ENCODE results near the gene CNPPD1. TPM values are rescaled to one million over a fixed set of nuclear protein-coding genes. Genes with fewer than 3 reads are reported as not detected.

Gene CNPPD1
- polyA plus RNA-seq, 2 of the 4 experiments (the other 2 are of a cell fraction), result 22.4 to 27.6 TPM

GRCh38 chr2:219175928-219176817 is 552 bp downstream of the CNPPD1 start:
- peak overlapping the region; percentile 84 for H3K4me2 ChIP-seq
- H3K27ac ChIP-seq, result peak overlapping the region; percentile 83 to 96
- FAIRE-seq (no peak), ATAC-seq (peak; percentile 54 to 66), DNase-seq (ENCODE audit: low read depth in 1 of 2, low spot score in 1 of 2) (peak; percentile 33 to 34)
- H3K4me3 ChIP-seq, result peak overlapping the region; percentile 84
- no peaks in the 10 kb centered on the region for H3K9me3 ChIP-seq
- ChIA-PET CTCF (interaction anchor here (0.7 to 10.6 kb wide), 15 partner anchors 11 to 212 kb away, joined by 3 to 177 read pairs (median 5); partner anchors contain the start of genes ABCB6, DNAJB2 and NHEJ1), POLR2A (interaction anchor here (0.7 to 2.5 kb wide), 11 partner anchors 16 to 354 kb away, joined by 3 to 15 read pairs (median 4); partner anchors contain the start of genes ABCB6, DNAJB2, TUBA4A and ZFAND2B)
- H3K4me1 ChIP-seq, result peaks cover 15% of the 10 kb centered on the region
- no peak for TF ChIP-seq POLR2AphosphoS2 (conservative IDR thresholded peaks at IDR 0.05; ENCODE audit: low read length)
- TF ChIP-seq MAZ (IDR thresholded peaks at IDR 0.05; ENCODE audit: borderline replicate concordance, low read depth, low read length), result no peak
- no peak for TF ChIP-seq CBX2 (IDR thresholded peaks at IDR 0.05; ENCODE audit: borderline replicate concordance, low read depth)
- TF ChIP-seq HOXB5 (CRISPR knock-in tag; IDR thresholded peaks at IDR 0.05), result no peak
- no peak for TF ChIP-seq ESRRA (IDR thresholded peaks at IDR 0.05; ENCODE audit: borderline replicate concordance, low read length)
- no peak for TF ChIP-seq MAX (IDR thresholded peaks at IDR 0.05)
- TF ChIP-seq EHF (CRISPR knock-in tag; IDR thresholded peaks at IDR 0.05), result no peak
- TF ChIP-seq SMC3 (IDR thresholded peaks at IDR 0.05), result no peak
- no peak for TF ChIP-seq ZNF302 (CRISPR knock-in tag; IDR thresholded peaks at IDR 0.05)
- TF ChIP-seq KDM1A (IDR thresholded peaks at IDR 0.05; ENCODE audit: low read depth), result no peak
- no peak for TF ChIP-seq EHMT2 (IDR thresholded peaks at IDR 0.05; ENCODE audit: low read depth)
- no peak for TF ChIP-seq MAFK (IDR thresholded peaks at IDR 0.05; ENCODE audit: partially characterized antibody)
- TF ChIP-seq KDM5A (IDR thresholded peaks at IDR 0.05), result no peak
- TF ChIP-seq, protein P1, sequence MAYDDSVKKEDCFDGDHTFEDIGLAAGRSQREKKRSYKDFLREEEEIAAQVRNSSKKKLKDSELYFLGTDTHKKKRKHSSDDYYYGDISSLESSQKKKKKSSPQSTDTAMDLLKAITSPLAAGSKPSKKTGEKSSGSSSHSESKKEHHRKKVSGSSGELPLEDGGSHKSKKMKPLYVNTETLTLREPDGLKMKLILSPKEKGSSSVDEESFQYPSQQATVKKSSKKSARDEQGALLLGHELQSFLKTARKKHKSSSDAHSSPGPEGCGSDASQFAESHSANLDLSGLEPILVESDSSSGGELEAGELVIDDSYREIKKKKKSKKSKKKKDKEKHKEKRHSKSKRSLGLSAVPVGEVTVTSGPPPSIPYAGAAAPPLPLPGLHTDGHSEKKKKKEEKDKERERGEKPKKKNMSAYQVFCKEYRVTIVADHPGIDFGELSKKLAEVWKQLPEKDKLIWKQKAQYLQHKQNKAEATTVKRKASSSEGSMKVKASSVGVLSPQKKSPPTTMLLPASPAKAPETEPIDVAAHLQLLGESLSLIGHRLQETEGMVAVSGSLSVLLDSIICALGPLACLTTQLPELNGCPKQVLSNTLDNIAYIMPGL (CRISPR knock-in tag; IDR thresholded peaks at IDR 0.05; ENCODE audit: borderline replicate concordance), result no peak
- 7% methylated on average over 25 of the region's 45 CpGs for WGBS (ENCODE audit: missing lambda C conversion rate)

- ATAC-seq, result no peak
Measured at GRCh38 chr2:219175486-219175885, 1.2 kb downstream of the CNPPD1 start.

More at GRCh38 chr2:219175486-219175885, 1.2 kb downstream of the CNPPD1 start:
- TF ChIP-seq ZC3H11A (IDR thresholded peaks at IDR 0.05) (no peak), ZFP36 (IDR thresholded peaks at IDR 0.05; ENCODE audit: borderline replicate concordance, partially characterized antibody) (no peak), ZSCAN20 (CRISPR knock-in tag; IDR thresholded peaks at IDR 0.05) (no peak), HOXB13 (CRISPR knock-in tag; IDR thresholded peaks at IDR 0.05; ENCODE audit: low read depth) (no peak), NR3C1 (IDR thresholded peaks at IDR 0.05) (no peak), RFX5 (IDR thresholded peaks at IDR 0.05) (no peak), SREBF2 (IDR thresholded peaks at IDR 0.05) (no peak), HEYL (CRISPR knock-in tag; IDR thresholded peaks at IDR 0.05) (no peak), POLR2A (IDR thresholded peaks at IDR 0.05; ENCODE audit: low read length) (no peak), BCL3 (IDR thresholded peaks at IDR 0.05) (no peak), ELK1 (IDR thresholded peaks at IDR 0.05; ENCODE audit: low read depth, low read length) (no peak), JUN (IDR thresholded peaks at IDR 0.05) (no peak), CEBPB (IDR thresholded peaks at IDR 0.05) (no peak), CHD2 (IDR thresholded peaks at IDR 0.05; ENCODE audit: low read length, partially characterized antibody) (no peak), RNF2 (IDR thresholded peaks at IDR 0.05; ENCODE audit: borderline replicate concordance, low read depth) (no peak), USF2 (IDR thresholded peaks at IDR 0.05) (no peak), FOSL2 (IDR thresholded peaks at IDR 0.05) (no peak), FOSL2 (CRISPR knock-in tag; IDR thresholded peaks at IDR 0.05) (no peak), EHF (CRISPR knock-in tag; IDR thresholded peaks at IDR 0.05) (no peak)
- no peak for FAIRE-seq
- H3K4me2 ChIP-seq, result peak overlapping the region; percentile 84
- CTCF ChIA-PET, result interaction anchor here (0.6 to 10.6 kb wide), 15 partner anchors 10 to 213 kb away, joined by 3 to 177 read pairs (median 6); partner anchors contain the start of genes ABCB6, DNAJB2 and NHEJ1
- H3K27ac ChIP-seq, result peak overlapping the region in 1 of 2 experiments; percentile 96; a peak in 1 of 6 replicates
- no peak overlapping the region; the same call in 2 of the 3 replicates for H3K4me3 ChIP-seq
- WGBS (ENCODE audit: missing lambda C conversion rate), result 73% methylated on average over 7 of the region's 7 CpGs
- no peaks in the 10 kb centered on the region for H3K9me3 ChIP-seq
- peaks cover 15% of the 10 kb centered on the region for H3K4me1 ChIP-seq
- no peak for DNase-seq (ENCODE audit: low read depth in 1 of 2, low spot score in 1 of 2)
- POLR2A ChIA-PET, result interaction anchor here (2.5 kb wide), 1 partner anchor 31 kb away, joined by 12 read pairs; the partner anchor contains the start of gene ZFAND2B
